ENCODE data around the gene ANO6. TPM values are rescaled to one million over a fixed set of nuclear protein-coding genes. Genes with fewer than 3 reads are reported as not detected.

The ANO6 gene
- polyA plus RNA-seq, 1 donor from 2014 or later = 9.0 TPM

DNA sequence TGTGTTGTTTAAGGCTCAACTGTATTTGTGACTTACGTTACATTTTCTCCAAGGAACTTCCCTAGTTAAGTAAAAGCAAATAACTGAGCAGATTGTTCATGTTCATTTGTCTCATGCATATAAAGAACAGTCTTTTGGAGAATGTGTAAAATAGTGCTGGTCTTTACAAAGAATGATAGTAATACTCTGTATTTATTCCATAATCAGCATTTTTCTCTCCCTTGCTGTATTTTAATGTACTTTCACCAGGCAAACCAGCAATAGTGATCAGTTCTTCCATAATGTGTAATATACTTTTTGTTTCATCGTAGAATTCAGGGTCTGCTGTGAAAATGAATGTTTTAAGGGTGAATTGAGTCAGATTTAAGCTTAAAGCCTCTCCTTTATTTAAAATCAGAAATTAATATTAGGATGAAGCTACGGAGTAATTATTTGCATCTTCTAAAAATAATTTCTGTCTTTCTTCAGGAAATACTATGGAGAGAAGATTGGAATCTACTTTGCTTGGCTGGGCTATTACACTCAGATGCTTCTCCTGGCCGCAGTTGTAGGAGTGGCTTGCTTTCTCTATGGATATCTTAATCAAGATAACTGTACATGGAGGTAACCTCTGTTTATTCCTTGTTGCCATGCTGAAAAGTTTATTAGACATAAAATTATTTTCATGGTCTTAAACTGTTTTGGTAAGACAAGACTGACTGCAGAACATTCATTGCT, 141.1 kb downstream of the ANO6 start:
- H3K4me2 ChIP-seq (ENCODE audit: low read length) = no peak overlapping the region

DNA sequence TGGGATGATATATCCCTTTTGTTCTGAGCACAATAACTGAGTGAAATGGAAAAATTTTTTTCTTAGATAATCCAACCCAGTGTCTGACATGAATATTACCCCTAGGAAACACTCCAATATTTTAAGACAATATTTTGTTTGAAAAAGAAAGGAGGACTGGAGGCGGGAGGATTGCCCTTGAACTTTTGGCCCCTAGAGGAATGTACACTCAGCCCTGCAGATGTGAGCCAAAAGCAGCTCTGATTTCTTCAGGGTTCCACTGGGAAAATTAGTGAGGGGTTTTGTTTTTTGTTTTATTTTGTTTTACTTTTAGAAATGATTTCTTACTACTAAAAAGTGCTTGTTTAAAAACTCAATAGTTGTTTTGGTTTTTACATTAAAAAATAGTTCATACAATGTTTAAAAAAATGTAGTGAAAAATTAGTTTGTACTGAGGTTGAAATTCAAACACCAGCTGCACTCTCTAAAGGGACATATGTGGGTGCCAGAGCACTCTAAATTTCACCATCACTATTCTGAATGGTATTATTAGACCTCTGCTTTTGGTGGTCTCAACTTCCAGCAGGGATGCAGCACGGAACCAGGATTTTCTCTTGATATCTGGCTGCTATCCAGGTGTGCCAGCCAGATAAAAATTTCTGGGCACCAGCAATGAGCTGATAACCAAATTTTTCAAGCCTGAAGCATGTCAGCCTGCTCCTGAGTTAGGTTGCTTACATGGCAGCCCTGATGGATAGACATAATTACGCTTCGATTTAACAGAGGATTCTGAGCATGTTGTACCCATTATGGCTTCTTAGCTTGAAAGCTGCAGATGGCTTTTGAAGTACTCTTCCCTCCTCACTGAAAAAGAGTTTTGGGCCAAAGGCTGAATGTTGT, 141.9 kb downstream of the ANO6 start:
- no peak overlapping the region for H3K4me2 ChIP-seq (ENCODE audit: low read length)
- TF ChIP-seq EZH2 (IDR thresholded peaks at IDR 0.05; ENCODE audit: borderline replicate concordance, insufficient read depth, low read length, poor library complexity, severe bottlenecking) (no peak), MXI1 (conservative IDR thresholded peaks at IDR 0.05; ENCODE audit: poor library complexity, severe bottlenecking) (no peak), RAD21 (conservative IDR thresholded peaks at IDR 0.05) (no peak), SMC3 (conservative IDR thresholded peaks at IDR 0.05; ENCODE audit: poor library complexity) (no peak), EP300 (conservative IDR thresholded peaks at IDR 0.05; ENCODE audit: poor library complexity, severe bottlenecking) (no peak), TAF1 (IDR thresholded peaks at IDR 0.05; ENCODE audit: low read depth) (no peak), POLR2AphosphoS5 (IDR thresholded peaks at IDR 0.05) (no peak)
- TF ChIP-seq, protein P1, sequence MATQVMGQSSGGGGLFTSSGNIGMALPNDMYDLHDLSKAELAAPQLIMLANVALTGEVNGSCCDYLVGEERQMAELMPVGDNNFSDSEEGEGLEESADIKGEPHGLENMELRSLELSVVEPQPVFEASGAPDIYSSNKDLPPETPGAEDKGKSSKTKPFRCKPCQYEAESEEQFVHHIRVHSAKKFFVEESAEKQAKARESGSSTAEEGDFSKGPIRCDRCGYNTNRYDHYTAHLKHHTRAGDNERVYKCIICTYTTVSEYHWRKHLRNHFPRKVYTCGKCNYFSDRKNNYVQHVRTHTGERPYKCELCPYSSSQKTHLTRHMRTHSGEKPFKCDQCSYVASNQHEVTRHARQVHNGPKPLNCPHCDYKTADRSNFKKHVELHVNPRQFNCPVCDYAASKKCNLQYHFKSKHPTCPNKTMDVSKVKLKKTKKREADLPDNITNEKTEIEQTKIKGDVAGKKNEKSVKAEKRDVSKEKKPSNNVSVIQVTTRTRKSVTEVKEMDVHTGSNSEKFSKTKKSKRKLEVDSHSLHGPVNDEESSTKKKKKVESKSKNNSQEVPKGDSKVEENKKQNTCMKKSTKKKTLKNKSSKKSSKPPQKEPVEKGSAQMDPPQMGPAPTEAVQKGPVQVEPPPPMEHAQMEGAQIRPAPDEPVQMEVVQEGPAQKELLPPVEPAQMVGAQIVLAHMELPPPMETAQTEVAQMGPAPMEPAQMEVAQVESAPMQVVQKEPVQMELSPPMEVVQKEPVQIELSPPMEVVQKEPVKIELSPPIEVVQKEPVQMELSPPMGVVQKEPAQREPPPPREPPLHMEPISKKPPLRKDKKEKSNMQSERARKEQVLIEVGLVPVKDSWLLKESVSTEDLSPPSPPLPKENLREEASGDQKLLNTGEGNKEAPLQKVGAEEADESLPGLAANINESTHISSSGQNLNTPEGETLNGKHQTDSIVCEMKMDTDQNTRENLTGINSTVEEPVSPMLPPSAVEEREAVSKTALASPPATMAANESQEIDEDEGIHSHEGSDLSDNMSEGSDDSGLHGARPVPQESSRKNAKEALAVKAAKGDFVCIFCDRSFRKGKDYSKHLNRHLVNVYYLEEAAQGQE (IDR thresholded peaks at IDR 0.05; ENCODE audit: borderline replicate concordance) = no peak
- TF ChIP-seq, protein P2, sequence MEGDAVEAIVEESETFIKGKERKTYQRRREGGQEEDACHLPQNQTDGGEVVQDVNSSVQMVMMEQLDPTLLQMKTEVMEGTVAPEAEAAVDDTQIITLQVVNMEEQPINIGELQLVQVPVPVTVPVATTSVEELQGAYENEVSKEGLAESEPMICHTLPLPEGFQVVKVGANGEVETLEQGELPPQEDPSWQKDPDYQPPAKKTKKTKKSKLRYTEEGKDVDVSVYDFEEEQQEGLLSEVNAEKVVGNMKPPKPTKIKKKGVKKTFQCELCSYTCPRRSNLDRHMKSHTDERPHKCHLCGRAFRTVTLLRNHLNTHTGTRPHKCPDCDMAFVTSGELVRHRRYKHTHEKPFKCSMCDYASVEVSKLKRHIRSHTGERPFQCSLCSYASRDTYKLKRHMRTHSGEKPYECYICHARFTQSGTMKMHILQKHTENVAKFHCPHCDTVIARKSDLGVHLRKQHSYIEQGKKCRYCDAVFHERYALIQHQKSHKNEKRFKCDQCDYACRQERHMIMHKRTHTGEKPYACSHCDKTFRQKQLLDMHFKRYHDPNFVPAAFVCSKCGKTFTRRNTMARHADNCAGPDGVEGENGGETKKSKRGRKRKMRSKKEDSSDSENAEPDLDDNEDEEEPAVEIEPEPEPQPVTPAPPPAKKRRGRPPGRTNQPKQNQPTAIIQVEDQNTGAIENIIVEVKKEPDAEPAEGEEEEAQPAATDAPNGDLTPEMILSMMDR (IDR thresholded peaks at IDR 0.05; ENCODE audit: poor library complexity, severe bottlenecking) = no peak

More for the DNA sequence above, 141.1 kb downstream of the ANO6 start:
- H3K27ac ChIP-seq (ENCODE audit: low read length) = no peak overlapping the region
- no peaks in the 10 kb centered on the region for H3K9me2 ChIP-seq (ENCODE audit: insufficient read depth, low read length)
- no peak overlapping the region for H3K4me3 ChIP-seq (ENCODE audit: low read length)
- H3K79me2 ChIP-seq (replicated peaks; ENCODE audit: insufficient read depth, low read length) = no peaks in the 10 kb centered on the region
- no peak overlapping the region for H3K9ac ChIP-seq (ENCODE audit: low read length)
- H3K36me3 ChIP-seq (ENCODE audit: insufficient read depth, low read length) = no peaks in the 10 kb centered on the region
- H4K20me1 ChIP-seq (ENCODE audit: insufficient read depth) = no peaks in the 10 kb centered on the region
- H3F3A ChIP-seq (ENCODE audit: insufficient read depth, low read length, poor library complexity, severe bottlenecking) = no peaks in the 10 kb centered on the region
- TF ChIP-seq SMC3 (conservative IDR thresholded peaks at IDR 0.05; ENCODE audit: poor library complexity) = no peak
- no peak for TF ChIP-seq TAF1 (IDR thresholded peaks at IDR 0.05; ENCODE audit: low read depth)
- no peak for TF ChIP-seq EZH2 (IDR thresholded peaks at IDR 0.05; ENCODE audit: borderline replicate concordance, insufficient read depth, low read length, poor library complexity, severe bottlenecking)
- TF ChIP-seq, protein P1 (IDR thresholded peaks at IDR 0.05; ENCODE audit: borderline replicate concordance) = no peak
- TF ChIP-seq EP300 (conservative IDR thresholded peaks at IDR 0.05; ENCODE audit: poor library complexity, severe bottlenecking) = no peak
- TF ChIP-seq RAD21 (conservative IDR thresholded peaks at IDR 0.05) = no peak
- no peaks in the 10 kb centered on the region for H3K9me3 ChIP-seq (ENCODE audit: low read length)
- no peaks in the 10 kb centered on the region for H3K27me3 ChIP-seq (ENCODE audit: insufficient read depth, low read depth, low read length)
- H2AFZ ChIP-seq (ENCODE audit: low read depth, low read length) = no peak overlapping the region

More for the DNA sequence above, 141.9 kb downstream of the ANO6 start:
- Histone ChIP-seq H3K9ac (ENCODE audit: low read length) (no peak overlapping the region), H3K27me3 (ENCODE audit: insufficient read depth, low read depth, low read length) (no peaks in the 10 kb centered on the region), H3K27ac (ENCODE audit: low read length) (no peak overlapping the region), H3K9me3 (ENCODE audit: low read length) (no peaks in the 10 kb centered on the region), H3F3A (ENCODE audit: insufficient read depth, low read length, poor library complexity, severe bottlenecking) (no peaks in the 10 kb centered on the region), H3K79me2 (replicated peaks; ENCODE audit: insufficient read depth, low read length) (no peaks in the 10 kb centered on the region), H4K20me1 (ENCODE audit: insufficient read depth) (no peaks in the 10 kb centered on the region), H3K36me3 (ENCODE audit: insufficient read depth, low read length) (no peaks in the 10 kb centered on the region), H3K9me2 (ENCODE audit: insufficient read depth, low read length) (no peaks in the 10 kb centered on the region), H2AFZ (ENCODE audit: low read depth, low read length) (no peak overlapping the region), H3K4me3 (ENCODE audit: low read length) (no peak overlapping the region)
